Spleen (tissue), 7 donors: Measurements from ENCODE around the gene GOLGA3.

ENCODE experiments used
- CTCF ChIP-seq, 11 experiments: fragments of 200-600 bp in 7 of 11; fragments of 450-650 bp in 4 of 11; sonication (generic) in 4 of 11; IDR thresholded peaks in 8 of 11; conservative IDR thresholded peaks in 3 of 11; 1 replicate in 7 of 11; 2 replicates in 4 of 11; pipeline versions ENCODE4 v1.4.0 to v1.8.0; 2016 to 2021; ENCODE audit warnings: antibody characterized with exemption in 11 of 11, inconsistent platforms in 4 of 11, mild to moderate bottlenecking in 1 of 11
- POLR2A ChIP-seq, 3 donors: fragments of 450-650 bp; IDR thresholded peaks; one replicate each; pipeline ENCODE4 v1.5.1; 2017; ENCODE audit warnings: antibody characterized with exemption in 3 of 3, mild to moderate bottlenecking in 1 of 3
- POLR2AphosphoS5 ChIP-seq, 3 donors: sonication (generic); formaldehyde crosslinking; IDR thresholded peaks; one replicate each; pipeline ENCODE4 v1.5.1; 2017; ENCODE audit warnings: antibody characterized with exemption in 3 of 3
- donor health status: DM: no; HTN: no; CAD: no; lungs with moderate emphysema.
- donor health status: DM: no; HTN: no; CAD: no.
- donor health status: DM: no; HTN: no; CAD: no.

GRCh38 chr12:132807295-132808092 lies 21.2 kb downstream of the GOLGA3 start:
- TF ChIP-seq CTCF (IDR thresholded peaks at IDR 0.05 in 8 of 11, conservative IDR thresholded peaks at IDR 0.05 in 3 of 11) (no peak), POLR2AphosphoS5 (IDR thresholded peaks at IDR 0.05) (peak in 1 of 3 donors; percentile 28), POLR2A (IDR thresholded peaks at IDR 0.05) (no peak)
